Measurements from ENCODE around the gene STAT3. TPM values are rescaled to one million over a fixed set of nuclear protein-coding genes. Genes with fewer than 3 reads are reported as not detected.
"Not testable (repeated sequence)": the region's sequence is repeated elsewhere in the genome, so short reads cannot be mapped to it uniquely, and the experiment has no call there.

The STAT3 gene
- total RNA-seq, 5 donors from 2014 or later (not counting 1 experiment from before 2014, with no cell fraction given), result 113 to 242 (median 129) TPM

DNA sequence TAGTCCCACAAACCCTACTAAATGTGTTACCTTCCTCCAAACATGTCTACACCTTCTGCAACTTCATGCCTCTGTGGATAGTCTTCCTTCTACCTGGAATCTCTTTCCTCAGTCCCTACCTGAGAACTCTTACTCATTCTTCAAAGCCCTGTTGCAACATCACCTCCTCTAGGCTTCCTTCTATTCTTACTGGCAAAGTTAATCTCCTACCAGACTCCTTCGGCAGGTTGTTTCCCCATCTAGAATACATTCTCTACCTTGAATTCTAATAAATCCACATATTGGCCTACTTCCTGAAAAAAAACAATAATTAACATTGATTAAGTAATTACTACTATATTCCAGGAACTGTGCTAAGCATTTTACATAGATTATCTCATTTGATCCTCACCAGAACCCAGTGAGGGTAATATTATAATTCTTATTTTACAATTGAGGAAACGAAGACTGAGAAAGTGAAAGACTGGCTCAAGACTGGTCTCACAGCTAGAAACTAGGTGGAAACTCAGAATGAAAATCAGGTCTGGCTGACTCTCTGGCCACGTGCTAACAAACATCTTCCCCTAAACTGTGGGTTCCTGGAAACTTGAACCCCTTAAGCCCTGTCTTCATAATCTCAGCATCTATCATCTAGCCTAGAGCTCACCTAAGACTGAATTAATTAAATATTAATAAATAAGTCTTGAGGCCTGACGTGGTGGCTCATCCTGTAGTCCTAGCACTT, 4.6 kb upstream of the STAT3 start:
- Mint-ChIP-seq H3K27me3 (no peaks in the 10 kb centered on the region), H3K27ac (peak overlapping the region; percentile 13 to 34), H3K36me3 (no peaks in the 10 kb centered on the region), H3K9me3 (no peaks in the 10 kb centered on the region), H3K4me3 (no peak overlapping the region), H3K4me1 (peaks cover 13 to 20% (median 19%) of the 10 kb centered on the region in 3 donors)
- Histone ChIP-seq H3K36me3 (ENCODE audit: control insufficient read depth in 2 of 2, extremely low read depth in 1 of 2, insufficient read depth in 1 of 2, low read length in 1 of 2) (no peaks in the 10 kb centered on the region), H3K9me3 (no peaks in the 10 kb centered on the region), H3K4me3 (ENCODE audit: control insufficient read depth in 1 of 2, extremely low read depth in 1 of 2, low read length in 1 of 2) (no peak overlapping the region), H3K4me1 (ENCODE audit: control insufficient read depth in 1 of 2, extremely low read depth in 1 of 2, insufficient read depth in 2 of 2, low read length in 2 of 2) (peaks cover 4 to 6% of the 10 kb centered on the region in 2 experiments), H3K27ac (ENCODE audit: low read length) (no peak overlapping the region), H3K27me3 (replicated peaks in 1 of 2; ENCODE audit: control insufficient read depth in 2 of 2, extremely low read depth in 1 of 2, insufficient read depth in 2 of 2, low read length in 1 of 2) (no peaks in the 10 kb centered on the region)
- CTCF ChIA-PET, result interaction anchor here in 1 of 2 donors (0.9 kb wide), 1 partner anchor 62 kb away, joined by 3 read pairs; no protein-coding TSS in a partner anchor
- DNase-seq (no peak), ATAC-seq (replicated peaks in 1 of 4) (no peak)
- POLR2A ChIA-PET, result interaction anchor here in 1 of 2 donors (0.6 kb wide), 1 partner anchor 61 kb away, joined by 4 read pairs; no protein-coding TSS in a partner anchor
- WGBS (ENCODE audit: insufficient coverage), result 83% methylated on average over 1 of the region's 4 CpGs

DNA sequence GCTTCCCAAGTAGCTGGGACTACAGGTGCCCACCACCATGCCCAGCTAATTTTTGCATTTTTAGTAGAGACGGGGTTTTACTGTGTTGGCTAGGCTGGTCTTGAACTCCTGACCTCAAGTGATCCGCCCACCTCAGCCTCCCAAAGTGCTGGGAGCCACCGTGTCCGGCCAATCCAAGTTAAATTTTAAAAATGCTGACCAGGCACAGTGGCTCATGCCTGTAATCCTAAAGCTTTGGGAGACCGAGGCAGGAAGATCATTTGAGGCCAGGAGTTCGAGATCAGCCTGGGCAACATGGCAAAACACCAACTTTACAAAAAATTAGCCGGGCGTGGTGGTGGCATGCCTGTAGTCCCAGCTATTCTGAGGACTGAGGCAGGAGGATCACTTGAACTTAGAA, 3.2 kb upstream of the STAT3 start:
- H3K27ac Mint-ChIP-seq; H3K9me3 ChIP-seq; H3K4me3 ChIP-seq (ENCODE audit: control insufficient read depth in 1 of 2, extremely low read depth in 1 of 2, low read length in 1 of 2); H3K9me3 Mint-ChIP-seq; DNase-seq; H3K27ac ChIP-seq (ENCODE audit: low read length); H3K36me3 Mint-ChIP-seq; ATAC-seq (replicated peaks in 1 of 4); H3K27me3 Mint-ChIP-seq; H3K27me3 ChIP-seq (replicated peaks in 1 of 2; ENCODE audit: control insufficient read depth in 2 of 2, extremely low read depth in 1 of 2, insufficient read depth in 2 of 2, low read length in 1 of 2); POLR2A ChIA-PET; H3K36me3 ChIP-seq (ENCODE audit: control insufficient read depth in 2 of 2, extremely low read depth in 1 of 2, insufficient read depth in 1 of 2, low read length in 1 of 2); H3K4me3 Mint-ChIP-seq: not testable (repeated sequence)
- H3K4me1 Mint-ChIP-seq, result peaks cover 24 to 31% (median 31%) of the 10 kb centered on the region in 3 donors
- CTCF ChIA-PET, result interaction anchor here in 1 of 2 donors (0.5 kb wide), 1 partner anchor 21 kb away, joined by 3 read pairs; no protein-coding TSS in a partner anchor
- WGBS (ENCODE audit: insufficient coverage), result 100% methylated on average over 3 of the region's 8 CpGs
- H3K4me1 ChIP-seq (ENCODE audit: control insufficient read depth in 1 of 2, extremely low read depth in 1 of 2, insufficient read depth in 2 of 2, low read length in 2 of 2), result peaks cover 8 to 10% of the 10 kb centered on the region in 2 experiments

- WGBS (ENCODE audit: insufficient coverage), result no CpG with 5 or more reads among the region's 5 CpGs
- ChIA-PET POLR2A (interaction anchor here in 1 of 2 donors (1.9 kb wide), 1 partner anchor 11 kb away, joined by 18 read pairs; no protein-coding TSS in a partner anchor), CTCF (interaction anchor here in 1 of 2 donors (0.6 to 2.5 kb wide), 4 partner anchors 14 to 71 kb away, joined by 4 to 27 read pairs (median 9); no protein-coding TSS in a partner anchor)
- Mint-ChIP-seq H3K4me3 (peak overlapping the region; percentile 74 to 95 (median 90)), H3K9me3 (no peaks in the 10 kb centered on the region), H3K36me3 (no peaks in the 10 kb centered on the region), H3K27me3 (no peaks in the 10 kb centered on the region), H3K27ac (peak overlapping the region; percentile 88 to 100), H3K4me1 (peaks cover 38 to 44% (median 44%) of the 10 kb centered on the region in 3 donors)
- Histone ChIP-seq H3K9me3 (no peaks in the 10 kb centered on the region), H3K27ac (ENCODE audit: low read length) (peak overlapping the region; percentile 98), H3K4me3 (ENCODE audit: control insufficient read depth in 1 of 2, extremely low read depth in 1 of 2, low read length in 1 of 2) (no peak overlapping the region), H3K27me3 (replicated peaks in 1 of 2; ENCODE audit: control insufficient read depth in 2 of 2, extremely low read depth in 1 of 2, insufficient read depth in 2 of 2, low read length in 1 of 2) (no peaks in the 10 kb centered on the region), H3K4me1 (ENCODE audit: control insufficient read depth in 1 of 2, extremely low read depth in 1 of 2, insufficient read depth in 2 of 2, low read length in 2 of 2) (peaks cover 13 to 16% of the 10 kb centered on the region in 2 experiments), H3K36me3 (ENCODE audit: control insufficient read depth in 2 of 2, extremely low read depth in 1 of 2, insufficient read depth in 1 of 2, low read length in 1 of 2) (no peaks in the 10 kb centered on the region)
- no peak for DNase-seq
- no peak for ATAC-seq (replicated peaks in 1 of 4)
These were observed 1.7 kb upstream of the STAT3 start for GRCh38 chr17:42389899-42390298.

DNA sequence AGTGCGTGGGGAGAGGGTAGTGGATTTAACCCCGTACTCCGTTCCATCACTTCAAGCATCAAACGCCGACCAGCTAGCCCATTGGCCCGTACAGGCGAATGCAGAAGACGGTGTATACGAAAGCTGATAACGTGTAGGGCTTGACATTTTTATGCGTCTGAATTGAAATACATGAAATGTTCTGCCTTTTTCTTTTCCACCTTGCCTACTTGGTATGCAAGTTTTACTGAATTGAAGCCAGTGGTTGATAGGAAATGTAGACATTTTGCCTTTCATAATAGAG, 834 bp upstream of the STAT3 start:
- Mint-ChIP-seq H3K4me1 (peaks cover 45 to 49% (median 48%) of the 10 kb centered on the region in 3 donors), H3K9me3 (no peaks in the 10 kb centered on the region), H3K36me3 (no peaks in the 10 kb centered on the region), H3K27ac (peak overlapping the region; percentile 100), H3K27me3 (no peaks in the 10 kb centered on the region), H3K4me3 (peak overlapping the region; percentile 90 to 95 (median 94))
- Histone ChIP-seq H3K27me3 (replicated peaks in 1 of 2; ENCODE audit: control insufficient read depth in 2 of 2, extremely low read depth in 1 of 2, insufficient read depth in 2 of 2, low read length in 1 of 2) (no peaks in the 10 kb centered on the region), H3K4me1 (ENCODE audit: control insufficient read depth in 1 of 2, extremely low read depth in 1 of 2, insufficient read depth in 2 of 2, low read length in 2 of 2) (peaks cover 13 to 20% of the 10 kb centered on the region in 2 experiments), H3K36me3 (ENCODE audit: control insufficient read depth in 2 of 2, extremely low read depth in 1 of 2, insufficient read depth in 1 of 2, low read length in 1 of 2) (no peaks in the 10 kb centered on the region), H3K9me3 (no peaks in the 10 kb centered on the region), H3K4me3 (ENCODE audit: control insufficient read depth in 1 of 2, extremely low read depth in 1 of 2, low read length in 1 of 2) (peak overlapping the region; percentile 75 to 81), H3K27ac (ENCODE audit: low read length) (peak overlapping the region; percentile 98)
- WGBS (ENCODE audit: insufficient coverage), result no CpG with 5 or more reads among the region's 11 CpGs
- ATAC-seq (replicated peaks in 1 of 4), result peak in 1 of 4 experiments; percentile 74
- peak in 1 of 35 experiments; percentile 86 for DNase-seq
- POLR2A ChIA-PET, result interaction anchor here (0.6 to 1.9 kb wide), 14 partner anchors 10 to 263 kb away, joined by 3 to 18 read pairs (median 6); partner anchors contain the start of gene NAGLU (in 1 of the 2)
- CTCF ChIA-PET, result interaction anchor here in 1 of 2 donors (0.8 to 2.5 kb wide), 13 partner anchors 11 to 190 kb away, joined by 3 to 27 read pairs (median 4); partner anchors contain the start of gene PSMC3IP

- Histone ChIP-seq H3K4me1 (ENCODE audit: control insufficient read depth in 1 of 2, extremely low read depth in 1 of 2, insufficient read depth in 2 of 2, low read length in 2 of 2) (peaks cover 13 to 20% of the 10 kb centered on the region in 2 experiments), H3K27ac (ENCODE audit: low read length) (peak overlapping the region; percentile 98), H3K4me3 (ENCODE audit: control insufficient read depth in 1 of 2, extremely low read depth in 1 of 2, low read length in 1 of 2) (peak overlapping the region; percentile 75 to 81), H3K36me3 (ENCODE audit: control insufficient read depth in 2 of 2, extremely low read depth in 1 of 2, insufficient read depth in 1 of 2, low read length in 1 of 2) (no peaks in the 10 kb centered on the region), H3K27me3 (replicated peaks in 1 of 2; ENCODE audit: control insufficient read depth in 2 of 2, extremely low read depth in 1 of 2, insufficient read depth in 2 of 2, low read length in 1 of 2) (no peaks in the 10 kb centered on the region), H3K9me3 (no peaks in the 10 kb centered on the region)
- peak overlapping the region; percentile 90 to 95 (median 94) for H3K4me3 Mint-ChIP-seq
- H3K27me3 Mint-ChIP-seq, result no peaks in the 10 kb centered on the region
- CTCF ChIA-PET, result interaction anchor here in 1 of 2 donors (0.8 to 2.5 kb wide), 11 partner anchors 12 to 190 kb away, joined by 3 to 27 read pairs (median 5); partner anchors contain the start of gene PSMC3IP
- WGBS (ENCODE audit: insufficient coverage), result under 1% methylated on average over 47 of the region's 62 CpGs
- H3K4me1 Mint-ChIP-seq, result peaks cover 55 to 57% (median 57%) of the 10 kb centered on the region in 3 donors
- no peaks in the 10 kb centered on the region for H3K36me3 Mint-ChIP-seq
- H3K9me3 Mint-ChIP-seq, result no peaks in the 10 kb centered on the region
- DNase-seq, result peak in 21 of 35 experiments; percentile 4 to 50 (median 16)
- POLR2A ChIA-PET, result interaction anchor here (0.5 to 1.9 kb wide), 18 partner anchors 9 to 633 kb away, joined by 3 to 18 read pairs (median 6); partner anchors contain the start of gene NAGLU (in 1 of the 2)
- H3K27ac Mint-ChIP-seq, result peak overlapping the region; percentile 100
- ATAC-seq (replicated peaks in 1 of 4), result no peak
These were observed 421 bp downstream of the STAT3 start for GRCh38 chr17:42387661-42388380.

Data from T-cell (primary cell).